ENCODE measurements around the gene UBE2H.

UBE2H gene

GRCh38 chr7:129843978-129844840, 108.6 kb downstream of the UBE2H start:
- H3K79me2 ChIP-seq (ENCODE audit: low read length): peaks cover 84% of the 10 kb centered on the region
- no peak overlapping the region for H3K4me3 ChIP-seq (ENCODE audit: low read length)
- no peak for DNase-seq
- H3K9ac ChIP-seq (ENCODE audit: low read length): no peak overlapping the region
- H3K4me2 ChIP-seq (ENCODE audit: low read depth, low read length): no peak overlapping the region
- no peaks in the 10 kb centered on the region; the same call in 1 of the 2 replicates for H4K20me1 ChIP-seq (ENCODE audit: insufficient read depth, low read length)
- H3K9me2 ChIP-seq (replicated peaks; ENCODE audit: insufficient read depth, low read length): no peaks in the 10 kb centered on the region
- H3K27ac ChIP-seq (ENCODE audit: low read length): no peak overlapping the region
- H3F3A ChIP-seq (ENCODE audit: insufficient read depth, low read length): no peaks in the 10 kb centered on the region
- no peaks in the 10 kb centered on the region for H3K36me3 ChIP-seq (replicated peaks; ENCODE audit: insufficient read depth, low read length)
- H3K27me3 ChIP-seq (replicated peaks; ENCODE audit: insufficient read depth, low read length): no peaks in the 10 kb centered on the region
- H3K4me1 ChIP-seq (ENCODE audit: low read length): no peaks in the 10 kb centered on the region
- H3K9me3 ChIP-seq (replicated peaks; ENCODE audit: insufficient read depth, low read length): no peaks in the 10 kb centered on the region
- H2AFZ ChIP-seq (ENCODE audit: low read length): no peak overlapping the region
- TF ChIP-seq EZH2 (optimal IDR thresholded peaks at IDR 0.05; ENCODE audit: low read depth, low read length): no peak

GRCh38 chr7:129843365-129843898, 109.3 kb downstream of the UBE2H start:
- TF ChIP-seq EZH2 (optimal IDR thresholded peaks at IDR 0.05; ENCODE audit: low read depth, low read length): no peak
- TF ChIP-seq, protein P1, sequence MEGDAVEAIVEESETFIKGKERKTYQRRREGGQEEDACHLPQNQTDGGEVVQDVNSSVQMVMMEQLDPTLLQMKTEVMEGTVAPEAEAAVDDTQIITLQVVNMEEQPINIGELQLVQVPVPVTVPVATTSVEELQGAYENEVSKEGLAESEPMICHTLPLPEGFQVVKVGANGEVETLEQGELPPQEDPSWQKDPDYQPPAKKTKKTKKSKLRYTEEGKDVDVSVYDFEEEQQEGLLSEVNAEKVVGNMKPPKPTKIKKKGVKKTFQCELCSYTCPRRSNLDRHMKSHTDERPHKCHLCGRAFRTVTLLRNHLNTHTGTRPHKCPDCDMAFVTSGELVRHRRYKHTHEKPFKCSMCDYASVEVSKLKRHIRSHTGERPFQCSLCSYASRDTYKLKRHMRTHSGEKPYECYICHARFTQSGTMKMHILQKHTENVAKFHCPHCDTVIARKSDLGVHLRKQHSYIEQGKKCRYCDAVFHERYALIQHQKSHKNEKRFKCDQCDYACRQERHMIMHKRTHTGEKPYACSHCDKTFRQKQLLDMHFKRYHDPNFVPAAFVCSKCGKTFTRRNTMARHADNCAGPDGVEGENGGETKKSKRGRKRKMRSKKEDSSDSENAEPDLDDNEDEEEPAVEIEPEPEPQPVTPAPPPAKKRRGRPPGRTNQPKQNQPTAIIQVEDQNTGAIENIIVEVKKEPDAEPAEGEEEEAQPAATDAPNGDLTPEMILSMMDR (IDR thresholded peaks at IDR 0.05; ENCODE audit: low read length): no peak
- no peak for TF ChIP-seq EZH2phosphoT487 (IDR thresholded peaks at IDR 0.05; ENCODE audit: low read length)
- Histone ChIP-seq H2AFZ (ENCODE audit: low read length) (no peak overlapping the region), H3K36me3 (replicated peaks; ENCODE audit: insufficient read depth, low read length) (no peaks in the 10 kb centered on the region), H3K4me2 (ENCODE audit: low read depth, low read length) (no peak overlapping the region), H3K9me2 (replicated peaks; ENCODE audit: insufficient read depth, low read length) (no peaks in the 10 kb centered on the region), H3K4me1 (ENCODE audit: low read length) (no peaks in the 10 kb centered on the region), H3K27ac (ENCODE audit: low read length) (no peak overlapping the region), H3K9me3 (replicated peaks; ENCODE audit: insufficient read depth, low read length) (no peaks in the 10 kb centered on the region), H4K20me1 (ENCODE audit: insufficient read depth, low read length) (no peaks in the 10 kb centered on the region), H3K79me2 (ENCODE audit: low read length) (peaks cover 76% of the 10 kb centered on the region), H3K27me3 (replicated peaks; ENCODE audit: insufficient read depth, low read length) (no peaks in the 10 kb centered on the region), H3K9ac (ENCODE audit: low read length) (no peak overlapping the region), H3F3A (ENCODE audit: insufficient read depth, low read length) (no peaks in the 10 kb centered on the region), H3K4me3 (ENCODE audit: low read length) (no peak overlapping the region)
- DNase-seq: no peak

GRCh38 chr7:129841465-129841864, 111.3 kb downstream of the UBE2H start:
- no peak overlapping the region for H3K9ac ChIP-seq (ENCODE audit: low read length)
- H2AFZ ChIP-seq (ENCODE audit: low read length): no peak overlapping the region
- H3K79me2 ChIP-seq (ENCODE audit: low read length): peaks cover 61% of the 10 kb centered on the region
- H3K4me3 ChIP-seq (ENCODE audit: low read length): no peak overlapping the region
- H3K9me3 ChIP-seq (replicated peaks; ENCODE audit: insufficient read depth, low read length): no peaks in the 10 kb centered on the region
- no peak overlapping the region for H3K27ac ChIP-seq (ENCODE audit: low read length)
- no peak overlapping the region for H3K4me2 ChIP-seq (ENCODE audit: low read depth, low read length)
- H3F3A ChIP-seq (ENCODE audit: insufficient read depth, low read length): no peaks in the 10 kb centered on the region
- no peaks in the 10 kb centered on the region for H4K20me1 ChIP-seq (ENCODE audit: insufficient read depth, low read length)
- H3K9me2 ChIP-seq (replicated peaks; ENCODE audit: insufficient read depth, low read length): no peaks in the 10 kb centered on the region
- no peaks in the 10 kb centered on the region; the same call in 1 of the 2 replicates for H3K36me3 ChIP-seq (replicated peaks; ENCODE audit: insufficient read depth, low read length)
- no peak for DNase-seq
- H3K27me3 ChIP-seq (replicated peaks; ENCODE audit: insufficient read depth, low read length): no peaks in the 10 kb centered on the region
- TF ChIP-seq, protein P1 (IDR thresholded peaks at IDR 0.05; ENCODE audit: low read length): no peak
- TF ChIP-seq EZH2 (optimal IDR thresholded peaks at IDR 0.05; ENCODE audit: low read depth, low read length) (no peak), EZH2phosphoT487 (IDR thresholded peaks at IDR 0.05; ENCODE audit: low read length) (no peak)
- no peaks in the 10 kb centered on the region for H3K4me1 ChIP-seq (ENCODE audit: low read length)

All from MM.1S (cell line).